NOMO-1 treated with dmso at 0.1 percent for 144 hours (cell line): Measurements from ENCODE around the gene ADARB2.
"Not testable (repeated sequence)": the region's sequence is repeated elsewhere in the genome, so short reads cannot be mapped to it uniquely, and the experiment has no call there.

Source experiments
- DNase-seq: peaks from one replicate; lab custom pipeline; 2025; ENCODE audit not compliant: unreplicated experiment; lab: John Stamatoyannopoulos, UW

ADARB2 gene

DNA sequence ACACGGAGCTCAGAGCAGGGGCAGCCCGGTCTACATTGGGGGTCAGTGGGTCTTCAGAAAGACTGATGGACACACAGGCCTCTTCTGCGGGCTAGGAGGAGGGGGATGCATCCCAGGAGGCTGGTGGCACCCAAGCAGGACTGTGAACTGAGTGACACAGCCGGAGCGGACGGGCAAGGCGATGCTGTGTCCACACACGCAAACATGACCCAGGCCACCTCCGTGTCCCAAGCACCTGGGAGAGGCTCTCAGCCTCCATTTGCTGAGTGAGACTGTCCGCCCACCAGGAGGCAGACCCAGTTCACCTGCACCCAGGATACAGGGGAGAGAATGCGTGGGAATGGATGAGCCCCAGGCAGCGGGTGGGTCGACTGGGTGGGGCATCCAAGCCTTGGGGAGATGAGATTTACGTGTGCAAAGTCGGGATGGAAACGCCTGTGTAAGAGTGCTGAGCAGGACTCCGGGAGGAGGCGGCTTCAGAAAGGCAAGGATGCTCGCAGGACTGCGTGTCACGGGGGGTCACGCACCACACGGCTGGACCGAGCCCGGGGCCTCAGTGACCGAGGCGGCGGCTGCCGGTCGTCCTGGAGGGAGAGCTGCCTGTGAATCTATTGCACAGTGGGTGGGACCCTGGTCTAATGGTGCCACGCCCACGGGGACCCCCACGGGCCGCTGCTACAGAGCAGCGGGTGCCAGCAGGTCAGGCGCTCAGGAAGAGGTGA lies 262.8 kb downstream of the ADARB2 start:
- no peak for DNase-seq

DNA sequence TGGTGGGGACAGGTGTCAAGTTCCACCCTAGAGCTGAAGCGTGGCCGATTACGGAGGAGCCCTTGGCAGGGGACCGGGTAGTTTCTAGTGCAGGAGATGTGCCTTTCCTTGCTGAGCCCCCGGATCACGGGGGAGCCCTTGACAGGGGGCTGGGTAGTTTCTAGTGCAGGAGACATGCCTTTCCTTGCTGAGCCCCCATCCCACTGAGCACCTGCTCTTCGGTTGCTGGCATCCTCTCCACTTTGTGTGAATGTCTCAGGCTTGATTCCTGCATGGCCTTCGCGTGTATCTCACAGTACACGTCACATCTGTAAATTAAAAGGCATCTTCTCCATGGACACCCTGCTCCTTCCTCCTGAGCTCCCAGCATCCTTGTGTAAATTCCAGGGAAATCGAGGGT lies 263.5 kb downstream of the ADARB2 start:
- DNase-seq: no peak

DNA sequence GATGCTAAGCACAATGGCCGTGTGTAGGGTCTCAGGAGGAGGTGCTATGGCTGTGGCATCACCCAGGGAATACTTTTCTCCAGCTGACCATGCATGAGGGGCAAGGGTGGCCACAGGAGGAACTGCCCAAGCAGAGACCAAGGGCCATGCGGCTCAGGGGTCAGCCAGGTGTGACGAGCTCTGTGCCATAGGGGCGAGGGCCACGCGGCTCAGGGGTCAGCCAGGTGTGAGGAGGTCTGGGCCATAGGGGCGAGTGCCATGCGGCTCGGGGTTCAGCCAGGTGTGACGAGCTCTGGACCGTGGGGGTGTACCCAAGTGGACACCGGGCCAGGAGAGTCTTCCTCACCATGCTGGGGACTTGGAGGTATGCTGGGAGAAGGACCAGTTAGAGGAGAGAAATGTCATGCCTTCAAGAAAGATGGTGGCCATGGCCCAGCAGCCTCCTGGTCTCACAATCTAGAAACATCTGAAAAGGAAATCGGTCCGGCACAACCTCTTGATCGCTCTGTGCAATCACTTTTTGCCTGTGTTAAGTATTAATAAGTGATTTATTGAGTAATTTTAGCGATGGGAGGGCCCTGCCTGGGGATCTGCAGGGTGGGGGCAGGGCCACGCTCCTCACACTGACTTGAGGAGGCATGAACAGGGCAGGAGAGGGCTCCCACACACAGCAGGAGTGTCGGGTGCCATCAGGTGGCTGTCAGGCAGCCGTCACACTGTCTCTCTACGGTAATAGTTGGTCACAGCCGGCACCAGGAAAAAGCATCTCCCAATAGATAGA lies 265.0 kb downstream of the ADARB2 start:
- DNase-seq: no peak

DNA sequence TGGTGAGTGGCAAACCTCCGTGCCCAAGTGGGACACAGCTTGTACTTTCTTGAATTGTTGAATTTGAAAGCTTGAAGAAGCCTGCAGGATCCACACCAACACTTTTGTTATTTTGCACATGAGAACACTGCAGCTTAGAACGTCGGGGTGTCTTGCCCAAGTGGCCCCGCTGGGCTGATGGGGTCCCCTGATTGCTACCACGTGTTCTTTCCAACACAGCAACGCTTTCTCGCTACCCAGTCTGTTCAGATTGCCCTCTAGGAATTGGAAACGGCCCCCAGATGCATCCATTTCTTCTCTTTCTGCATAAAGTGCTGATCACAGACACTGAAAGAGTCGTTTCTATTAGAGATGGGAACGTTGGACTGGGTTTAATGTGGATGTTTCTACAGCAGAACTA lies 268.5 kb downstream of the ADARB2 start:
- DNase-seq: no peak

DNA sequence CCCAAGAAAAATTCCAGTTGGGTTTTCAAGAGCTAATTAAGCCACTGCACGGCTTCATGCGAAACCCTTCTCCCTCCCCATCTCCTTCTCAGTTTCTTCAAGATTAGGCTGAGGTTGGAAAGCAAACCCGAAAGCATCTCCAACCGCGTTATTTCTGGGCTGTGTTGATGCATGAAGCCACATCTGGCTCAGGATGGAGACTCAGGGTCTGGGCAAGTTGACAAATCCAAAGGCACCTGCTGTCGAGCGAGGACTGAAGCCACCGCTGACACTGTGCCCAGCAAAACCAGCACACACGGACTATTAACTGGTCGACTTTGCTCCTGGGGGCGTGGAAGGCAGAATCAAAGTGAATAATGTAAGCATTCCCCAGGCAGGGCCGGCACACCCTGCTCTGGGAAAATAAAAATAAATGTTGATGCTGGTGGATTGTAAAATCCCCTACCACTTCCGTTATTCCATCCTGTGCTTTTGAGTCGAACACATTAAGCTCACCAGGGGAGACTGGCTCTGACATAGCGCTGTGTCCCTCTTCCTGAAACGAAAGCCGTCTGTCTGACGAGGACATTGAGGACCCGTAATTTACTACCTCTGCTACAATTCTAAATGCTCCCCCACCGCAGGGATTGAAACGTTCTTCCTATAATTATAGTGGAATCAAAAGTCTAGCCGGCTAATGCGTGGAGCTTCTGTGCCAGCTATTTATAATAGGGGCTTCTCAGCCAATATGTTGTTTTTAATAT lies 269.8 kb downstream of the ADARB2 start:
- no peak for DNase-seq

DNA sequence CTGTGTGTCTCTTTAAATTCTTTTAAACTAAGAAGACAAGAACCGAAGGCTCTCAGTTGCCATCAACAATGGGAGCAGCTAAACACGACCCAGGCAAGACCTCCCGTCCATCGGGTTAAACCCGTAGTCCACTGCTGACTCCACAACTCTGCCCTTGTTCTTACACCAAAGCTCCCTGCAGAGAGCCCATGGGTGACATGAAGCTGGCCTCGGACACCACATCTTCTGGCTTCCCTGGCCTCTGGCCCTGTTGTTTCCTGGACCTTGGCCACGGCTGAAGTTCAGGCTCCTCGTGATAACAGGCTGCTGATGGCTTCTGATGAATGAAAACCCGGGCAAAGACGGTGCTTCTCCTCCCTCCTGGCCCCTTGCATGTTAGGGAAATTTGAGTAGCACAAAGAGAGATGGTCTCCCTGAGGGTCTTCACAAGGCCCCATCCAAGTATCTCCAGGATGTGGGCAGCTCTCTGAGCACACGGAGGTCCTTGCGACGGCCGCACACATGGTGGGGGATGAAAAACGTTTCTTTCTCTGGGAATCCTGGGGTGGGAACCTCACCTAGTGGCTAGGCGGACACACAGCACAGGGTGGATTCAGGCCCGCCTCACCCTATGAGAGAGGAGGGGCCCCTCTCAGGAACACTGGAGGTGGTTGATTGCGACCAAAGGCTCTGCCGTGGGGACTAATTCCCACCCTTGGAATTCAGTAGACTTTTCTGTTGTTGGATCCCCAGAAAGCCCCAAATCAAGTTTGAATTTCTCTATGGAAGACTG lies 271.1 kb downstream of the ADARB2 start:
- no peak for DNase-seq

DNA sequence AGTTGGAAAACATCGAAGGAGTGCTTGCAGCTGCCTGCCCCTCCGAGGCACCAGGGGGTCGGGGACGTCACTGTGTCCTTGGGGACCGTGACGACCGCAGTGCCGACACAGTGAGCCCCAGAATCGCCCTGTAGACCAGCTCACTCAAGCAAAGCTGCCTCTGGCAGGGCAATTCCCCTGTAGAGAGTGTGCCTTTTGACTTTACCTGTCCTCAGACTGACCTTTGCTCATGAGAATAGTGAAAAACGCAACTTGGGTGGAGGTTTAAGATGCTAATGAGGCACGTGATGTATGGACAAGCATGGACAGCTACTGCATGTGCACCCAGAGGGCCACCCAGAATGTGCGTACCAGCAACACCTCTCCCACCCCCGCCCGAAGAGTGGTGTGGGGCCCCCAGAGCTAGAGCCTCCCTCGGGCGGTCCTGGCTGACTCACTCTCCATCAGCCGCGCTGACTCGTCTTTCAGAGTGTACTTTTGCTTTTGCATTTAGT lies 271.9 kb downstream of the ADARB2 start:
- DNase-seq: no peak

DNA sequence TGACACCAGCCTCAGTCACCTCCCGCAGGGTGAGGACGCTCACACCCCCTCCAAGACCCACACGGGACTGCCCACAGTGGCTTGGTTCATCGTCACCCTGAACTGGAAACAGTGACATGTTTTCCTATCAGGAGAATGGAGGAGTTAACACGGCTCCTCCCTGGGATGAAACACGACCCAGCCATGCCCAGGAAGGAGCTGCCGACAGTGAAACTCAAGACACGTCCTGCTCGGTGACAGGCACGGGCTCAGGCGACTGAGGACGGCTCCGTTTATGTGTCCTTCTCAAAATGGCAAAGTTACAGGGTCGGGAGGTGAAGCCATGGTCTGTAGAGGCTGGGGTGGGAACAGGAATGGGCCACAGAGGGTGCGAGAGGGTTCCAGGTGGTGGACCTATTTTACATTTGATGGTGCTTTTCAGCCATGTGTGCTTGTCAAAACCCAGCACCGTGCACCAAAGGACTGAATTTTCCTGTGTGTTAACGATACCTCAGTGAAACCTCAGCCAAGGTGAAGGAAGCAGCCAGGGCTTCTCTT lies 272.4 kb downstream of the ADARB2 start:
- no peak for DNase-seq

DNA sequence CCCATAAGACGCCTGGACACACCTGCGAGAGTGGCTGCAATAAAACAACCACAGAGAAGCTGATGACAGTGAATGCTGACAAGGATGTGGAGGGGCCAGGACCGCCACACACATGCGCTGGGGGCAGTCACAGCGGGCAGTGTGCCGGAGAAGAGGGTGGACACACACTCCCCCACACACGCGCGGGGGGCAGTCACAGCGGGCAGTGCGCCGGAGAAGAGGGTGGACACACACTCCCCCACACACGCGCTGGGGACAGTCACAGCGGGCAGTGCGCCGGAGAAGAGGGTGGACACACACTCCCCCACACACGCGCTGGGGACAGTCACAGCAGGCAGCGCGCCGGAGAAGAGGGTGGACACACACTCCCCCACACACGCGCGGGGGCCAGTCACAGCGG lies 273.4 kb downstream of the ADARB2 start:
- not testable (repeated sequence) for DNase-seq

DNA sequence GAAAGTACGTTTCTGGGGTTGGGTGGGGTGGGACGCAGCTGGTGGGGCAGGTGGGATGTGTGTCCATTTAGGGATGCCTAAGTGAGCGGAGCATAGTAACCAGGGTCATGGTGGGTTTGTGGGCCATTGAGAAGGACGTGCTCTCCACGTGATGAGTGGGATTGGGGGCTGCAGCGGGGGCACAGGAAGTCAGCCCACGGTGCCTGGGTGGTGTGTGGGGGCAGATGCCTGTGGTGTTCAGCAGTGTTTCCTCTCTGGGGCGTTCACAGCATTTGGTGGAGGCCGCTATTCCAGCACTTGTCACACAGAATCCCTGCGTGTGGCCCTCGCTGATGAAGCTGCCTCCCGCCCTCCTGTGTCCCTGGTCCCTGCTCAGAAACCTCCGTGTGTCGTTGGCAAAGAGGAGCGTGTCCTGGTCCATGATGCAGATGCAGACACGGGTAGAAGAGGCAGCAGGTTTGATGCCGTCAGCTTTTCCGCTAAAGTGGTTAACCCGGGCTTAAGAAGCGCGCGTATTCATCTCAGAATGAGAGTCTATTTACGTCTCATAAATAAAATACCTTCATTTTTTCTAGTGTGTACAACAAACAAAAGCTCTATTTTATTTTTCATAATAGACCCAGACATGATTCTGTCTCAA lies 274.2 kb downstream of the ADARB2 start:
- DNase-seq: no peak

DNA sequence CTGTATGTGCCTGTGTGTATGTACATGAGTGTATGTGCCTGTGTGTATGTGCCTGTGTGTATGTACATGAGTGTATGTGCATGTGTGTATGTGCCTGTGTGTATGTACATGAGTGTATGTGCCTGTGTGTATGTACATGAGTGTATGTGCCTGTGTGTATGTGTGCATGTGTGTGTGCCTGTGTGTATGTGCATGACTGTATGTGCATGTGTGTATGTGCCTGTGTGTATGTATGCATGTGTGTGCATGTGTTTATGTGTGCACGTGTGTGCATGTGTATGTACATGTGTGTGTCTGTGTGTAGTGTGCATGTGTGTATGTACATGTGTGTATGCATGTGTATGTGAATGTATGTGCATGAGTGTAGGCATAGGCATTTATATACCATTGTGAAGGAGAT lies 274.8 kb downstream of the ADARB2 start:
- no peak for DNase-seq

DNA sequence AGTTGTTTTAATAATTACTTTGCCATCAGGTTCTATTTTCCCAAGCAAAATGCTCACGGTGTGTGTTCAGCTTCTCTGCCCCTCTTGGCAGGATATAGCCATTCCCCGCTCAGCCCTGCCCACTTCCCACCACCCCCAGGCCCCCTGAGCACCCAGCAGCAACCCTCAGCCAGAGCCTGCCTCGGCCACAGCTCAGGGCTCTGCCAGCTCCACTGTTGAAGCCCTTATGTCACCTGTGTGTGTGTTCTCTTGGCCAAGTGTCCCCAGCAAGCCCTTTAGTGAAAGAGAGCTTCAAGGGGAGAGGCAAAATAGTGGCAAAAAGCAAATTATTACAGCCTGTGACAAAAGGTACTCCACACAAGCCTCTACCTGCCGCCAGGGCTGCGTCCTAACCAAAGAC lies 275.3 kb downstream of the ADARB2 start:
- DNase-seq: no peak

DNA sequence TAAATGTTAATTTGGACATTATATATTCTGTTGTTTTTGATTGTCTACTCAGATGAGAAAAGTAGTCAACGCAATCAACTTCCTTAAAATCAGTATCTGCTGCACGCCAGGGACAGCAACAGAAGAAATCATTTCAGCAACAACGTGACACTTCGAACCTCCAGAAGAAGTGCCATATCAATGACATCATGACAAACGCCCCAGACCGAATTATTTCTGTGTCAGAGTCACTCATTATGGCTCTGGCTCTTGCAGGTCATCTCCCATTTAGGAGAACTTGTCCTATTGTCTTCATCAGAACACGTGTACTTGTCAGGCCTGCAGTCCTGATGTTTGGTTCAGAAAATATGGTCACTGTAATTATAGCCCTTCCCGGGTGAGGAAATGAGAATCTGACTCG lies 276.3 kb downstream of the ADARB2 start:
- DNase-seq: no peak

DNA sequence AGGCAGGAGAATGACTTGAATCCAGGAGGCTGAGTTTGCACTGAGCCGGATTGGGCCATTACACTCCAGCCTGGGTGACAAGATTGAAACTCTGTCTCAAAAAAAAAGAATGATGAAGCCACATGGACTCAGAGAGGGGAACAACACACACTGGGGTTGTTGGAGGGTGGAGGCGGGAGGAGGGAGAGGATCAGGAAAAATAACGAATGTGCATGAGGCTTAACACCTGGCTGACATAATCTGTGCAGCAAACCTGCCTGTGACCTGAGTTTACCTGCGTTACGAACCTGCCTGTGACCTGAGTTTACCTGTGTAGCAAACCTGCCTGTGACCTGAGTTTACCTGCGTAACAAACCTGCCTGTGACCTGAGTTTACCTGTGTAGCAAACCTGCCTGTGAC lies 277.7 kb downstream of the ADARB2 start:
- DNase-seq: not testable (repeated sequence)

DNA sequence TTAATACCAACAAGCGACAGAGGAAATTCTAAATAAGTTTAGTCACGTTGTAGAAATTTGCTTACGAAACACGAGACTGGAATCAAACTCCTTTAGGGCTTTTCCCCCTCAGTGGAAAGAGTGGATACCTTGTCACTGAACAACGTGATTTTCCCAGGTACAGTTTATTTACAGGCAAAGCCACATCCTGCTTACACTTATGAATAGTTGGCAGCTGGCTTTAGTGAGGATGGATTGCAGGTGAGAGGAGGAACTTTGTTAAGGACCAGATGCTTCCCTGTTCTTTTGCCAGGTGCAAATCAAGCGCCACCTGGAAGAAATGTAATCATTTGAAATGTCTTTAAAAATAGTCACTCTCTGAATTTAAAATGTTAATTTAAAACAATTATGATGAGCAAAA lies 282.4 kb downstream of the ADARB2 start:
- no peak for DNase-seq

DNA sequence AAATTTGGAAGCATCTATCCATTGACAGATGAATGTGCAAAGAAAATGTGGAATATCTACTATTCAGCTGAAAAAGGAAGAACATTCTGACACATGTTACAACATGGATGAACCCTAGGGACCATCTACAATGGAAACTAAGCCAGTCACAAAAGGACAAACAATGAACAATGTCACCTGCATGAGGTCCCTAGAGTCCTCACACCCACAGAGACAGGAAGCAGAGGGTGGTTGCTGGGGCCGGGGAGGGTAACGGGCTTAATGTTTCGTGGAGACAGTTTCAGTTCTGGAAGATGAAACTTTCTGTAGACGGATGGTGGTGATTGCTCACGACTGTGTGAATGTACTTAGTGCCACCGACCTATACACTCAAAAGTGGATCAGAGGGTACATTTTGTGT lies 282.9 kb downstream of the ADARB2 start:
- no peak for DNase-seq

DNA sequence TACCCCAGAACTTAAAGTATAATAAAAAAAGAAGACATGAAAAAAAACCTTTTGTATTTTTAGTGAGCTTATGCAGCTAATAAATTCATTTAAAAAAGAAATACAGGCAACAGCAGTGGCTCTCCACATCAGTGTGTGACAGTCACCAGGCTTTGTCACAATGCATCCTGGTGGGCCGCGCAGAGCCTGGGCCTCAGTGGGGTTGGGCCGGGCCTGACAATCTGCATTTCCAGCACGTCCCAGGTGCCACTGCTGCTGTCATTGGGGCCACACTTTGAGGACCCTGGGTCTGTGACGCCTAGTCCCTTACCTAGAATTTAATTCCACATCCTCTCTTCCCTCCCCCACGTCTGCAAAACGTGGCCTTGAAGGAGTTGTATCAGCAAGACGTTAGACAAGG lies 284.5 kb downstream of the ADARB2 start:
- DNase-seq: no peak

DNA sequence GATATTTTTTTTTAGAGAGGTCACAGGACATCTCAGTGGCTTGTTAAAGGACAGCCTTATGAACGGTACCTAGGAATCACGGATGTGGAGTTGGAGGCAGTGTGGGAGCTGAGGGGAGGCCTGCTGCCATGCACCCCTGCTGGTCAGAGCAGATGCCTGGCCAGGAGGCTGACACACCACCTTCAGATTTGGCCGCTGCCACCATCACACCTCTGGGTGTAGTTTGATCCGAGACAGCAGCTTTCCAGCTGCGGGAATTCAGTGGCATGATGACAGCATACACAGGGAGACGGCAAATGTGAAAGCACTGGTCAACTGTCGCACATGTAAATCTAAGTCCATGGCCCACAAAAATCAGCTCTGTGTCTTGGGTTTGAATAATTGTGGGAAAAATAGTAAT lies 285.4 kb downstream of the ADARB2 start:
- DNase-seq: no peak

DNA sequence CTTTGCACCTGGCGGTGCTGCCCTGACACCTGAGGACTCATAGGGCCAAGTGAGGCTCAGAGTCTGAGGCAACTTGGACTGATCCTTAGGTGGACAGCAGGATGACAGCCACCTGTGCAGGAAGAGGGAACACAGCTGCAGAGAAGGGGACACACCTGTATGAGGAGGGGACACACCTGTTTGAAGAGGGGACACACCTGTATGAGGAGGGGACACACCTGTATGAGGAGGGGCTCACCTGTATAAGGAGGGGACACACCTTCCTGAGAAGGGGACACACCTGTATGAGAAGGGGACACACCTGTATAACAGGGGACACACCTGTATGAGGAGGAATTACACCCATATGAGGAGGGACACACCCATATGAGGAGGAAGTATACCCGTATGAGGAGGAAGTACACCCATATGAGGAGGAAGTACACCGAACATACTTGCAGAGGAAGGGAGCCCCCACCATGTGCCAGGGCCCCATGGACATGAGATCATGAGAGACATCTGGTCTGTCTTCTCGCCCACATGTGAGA lies 285.9 kb downstream of the ADARB2 start:
- no peak for DNase-seq

DNA sequence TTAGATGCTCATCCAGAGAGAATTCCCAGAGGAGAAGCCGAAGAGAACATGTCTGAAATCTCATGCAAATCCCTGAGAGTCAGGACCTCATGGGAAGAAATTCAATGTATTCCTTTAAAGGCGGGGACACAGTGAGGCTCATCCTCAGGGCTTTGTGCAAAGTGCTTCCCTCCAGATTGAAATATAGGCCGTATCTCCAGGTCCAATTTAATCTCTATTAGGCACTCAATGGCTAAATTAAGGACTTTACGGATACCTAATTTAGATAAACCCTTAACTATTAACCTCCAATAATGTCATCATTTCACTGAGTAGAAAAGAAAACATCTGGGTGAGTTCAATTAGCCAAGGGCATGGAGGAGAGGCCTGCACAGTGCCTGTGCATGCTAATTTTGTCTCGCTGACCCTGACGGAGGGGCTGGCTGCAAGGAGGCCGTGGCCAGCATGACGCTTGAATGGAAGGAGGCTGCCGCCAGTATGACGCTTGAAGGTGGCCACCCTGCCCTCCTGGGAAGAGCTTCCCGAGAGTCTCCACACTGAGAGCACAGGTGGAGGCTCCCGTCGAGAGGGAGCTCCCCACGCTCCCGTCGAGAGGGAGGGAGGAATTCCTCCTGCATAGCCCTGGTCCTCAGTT lies 287.6 kb downstream of the ADARB2 start:
- DNase-seq: no peak
